ENCODE data around the gene RASA3. TPM values are rescaled to one million over a fixed set of nuclear protein-coding genes. Genes with fewer than 3 reads are reported as not detected.

The RASA3 gene
- total RNA-seq, 1 donor from 2014 or later, result 29.9 TPM

DNA sequence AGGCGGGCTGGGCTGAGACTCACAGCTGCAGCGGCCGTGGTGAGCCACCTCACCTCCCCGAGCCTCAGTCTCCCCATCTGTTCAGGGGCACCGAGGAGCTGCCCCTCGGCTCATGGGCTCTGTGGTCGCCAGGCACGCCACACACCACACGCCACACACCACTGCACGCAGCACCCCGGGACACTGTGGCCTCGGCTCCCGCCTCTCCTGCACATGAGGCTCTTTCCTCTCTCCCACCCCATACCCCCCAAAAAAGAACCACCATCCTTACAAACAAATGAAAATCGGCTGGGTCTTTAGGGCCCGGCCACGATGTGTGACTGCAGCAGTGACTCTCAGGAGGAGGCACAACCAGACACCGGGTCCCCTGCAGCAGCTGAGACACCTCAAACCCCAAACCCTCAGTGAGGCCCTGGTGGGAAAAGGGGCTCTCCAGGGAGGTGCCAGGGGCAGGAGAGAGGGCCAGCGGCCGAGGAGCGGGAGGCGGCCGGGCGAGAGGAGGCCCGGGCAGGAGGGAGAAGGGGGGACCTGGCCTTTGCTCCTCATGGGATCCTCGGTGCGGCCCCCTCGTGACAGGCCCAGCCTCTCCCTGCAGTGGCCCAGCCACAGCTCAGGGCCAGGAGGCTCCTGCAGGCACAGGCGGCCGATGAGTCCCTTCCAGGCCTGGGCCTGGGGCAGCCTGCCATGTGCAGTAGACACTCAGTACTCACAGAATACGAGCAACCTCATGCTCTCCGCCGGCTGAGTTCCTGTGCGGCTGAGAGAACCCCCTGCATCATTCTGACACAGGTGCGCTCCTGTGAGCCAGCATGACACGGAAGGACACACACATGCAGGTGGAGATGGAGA is 66.3 kb downstream of the RASA3 start:
- peaks cover 3% of the 10 kb centered on the region for H3K36me3 Mint-ChIP-seq (ENCODE audit: low read depth)
- peak; percentile 89 for DNase-seq (ENCODE audit: low spot score)
- peaks cover 74% of the 10 kb centered on the region for H3K4me1 Mint-ChIP-seq (ENCODE audit: low read depth)
- TF ChIP-seq, protein P1, sequence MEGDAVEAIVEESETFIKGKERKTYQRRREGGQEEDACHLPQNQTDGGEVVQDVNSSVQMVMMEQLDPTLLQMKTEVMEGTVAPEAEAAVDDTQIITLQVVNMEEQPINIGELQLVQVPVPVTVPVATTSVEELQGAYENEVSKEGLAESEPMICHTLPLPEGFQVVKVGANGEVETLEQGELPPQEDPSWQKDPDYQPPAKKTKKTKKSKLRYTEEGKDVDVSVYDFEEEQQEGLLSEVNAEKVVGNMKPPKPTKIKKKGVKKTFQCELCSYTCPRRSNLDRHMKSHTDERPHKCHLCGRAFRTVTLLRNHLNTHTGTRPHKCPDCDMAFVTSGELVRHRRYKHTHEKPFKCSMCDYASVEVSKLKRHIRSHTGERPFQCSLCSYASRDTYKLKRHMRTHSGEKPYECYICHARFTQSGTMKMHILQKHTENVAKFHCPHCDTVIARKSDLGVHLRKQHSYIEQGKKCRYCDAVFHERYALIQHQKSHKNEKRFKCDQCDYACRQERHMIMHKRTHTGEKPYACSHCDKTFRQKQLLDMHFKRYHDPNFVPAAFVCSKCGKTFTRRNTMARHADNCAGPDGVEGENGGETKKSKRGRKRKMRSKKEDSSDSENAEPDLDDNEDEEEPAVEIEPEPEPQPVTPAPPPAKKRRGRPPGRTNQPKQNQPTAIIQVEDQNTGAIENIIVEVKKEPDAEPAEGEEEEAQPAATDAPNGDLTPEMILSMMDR (IDR thresholded peaks at IDR 0.05), result no peak
- no peaks in the 10 kb centered on the region for H3K9me3 Mint-ChIP-seq (ENCODE audit: low read depth)
- H3K4me3 Mint-ChIP-seq (ENCODE audit: unreplicated experiment), result peak overlapping the region; percentile 72
- peak overlapping the region; percentile 100 for H3K27ac Mint-ChIP-seq (ENCODE audit: unreplicated experiment)
- no peaks in the 10 kb centered on the region for H3K27me3 Mint-ChIP-seq (ENCODE audit: low read depth)

DNA sequence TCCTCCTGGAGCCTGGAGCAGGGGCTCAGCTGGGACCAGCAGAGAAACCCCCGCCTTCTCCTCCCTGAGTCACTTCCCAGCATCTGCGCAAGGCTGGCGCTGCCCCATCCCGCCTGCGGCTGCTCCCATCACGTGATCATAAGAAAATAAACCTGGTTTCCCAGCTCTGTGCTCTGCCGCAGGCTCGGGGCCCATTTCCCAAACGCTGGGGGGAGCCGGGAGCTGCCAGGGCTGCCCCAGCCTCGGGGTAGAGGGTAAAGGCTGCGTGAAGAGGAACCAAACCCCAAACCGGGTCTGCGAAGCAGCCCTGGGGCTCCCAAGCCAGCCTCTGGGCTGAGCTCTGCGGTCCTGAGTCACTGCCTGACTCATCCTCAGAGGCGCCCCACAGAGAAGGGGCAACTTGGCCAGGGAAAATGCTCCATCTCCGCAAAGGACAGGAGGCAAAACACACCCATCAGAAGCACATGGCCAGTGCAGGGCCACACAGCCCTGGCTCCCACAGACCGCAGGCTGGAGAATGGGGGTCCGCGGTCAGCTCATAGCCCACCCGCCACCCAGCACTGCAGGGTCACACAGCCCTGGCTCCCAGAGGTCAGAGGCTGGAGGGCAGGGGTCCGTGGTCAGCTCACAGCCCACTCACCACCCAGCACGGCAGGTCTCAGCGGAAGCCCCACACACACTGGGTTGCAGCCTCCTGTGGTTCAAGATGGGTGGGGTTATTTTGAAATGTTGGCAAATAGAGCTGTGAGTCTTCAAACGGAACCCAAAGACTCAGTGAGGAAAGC is 67.1 kb downstream of the RASA3 start:
- DNase-seq (ENCODE audit: low spot score), result peak; percentile 97
- H3K27me3 Mint-ChIP-seq (ENCODE audit: low read depth), result no peaks in the 10 kb centered on the region
- TF ChIP-seq, protein P1 (IDR thresholded peaks at IDR 0.05), result peak; percentile 13
- H3K36me3 Mint-ChIP-seq (ENCODE audit: low read depth), result no peaks in the 10 kb centered on the region
- H3K4me1 Mint-ChIP-seq (ENCODE audit: low read depth), result peaks cover 71% of the 10 kb centered on the region
- peak overlapping the region; percentile 72 for H3K4me3 Mint-ChIP-seq (ENCODE audit: unreplicated experiment)
- H3K27ac Mint-ChIP-seq (ENCODE audit: unreplicated experiment), result peak overlapping the region; percentile 100
- H3K9me3 Mint-ChIP-seq (ENCODE audit: low read depth), result no peaks in the 10 kb centered on the region

DNA sequence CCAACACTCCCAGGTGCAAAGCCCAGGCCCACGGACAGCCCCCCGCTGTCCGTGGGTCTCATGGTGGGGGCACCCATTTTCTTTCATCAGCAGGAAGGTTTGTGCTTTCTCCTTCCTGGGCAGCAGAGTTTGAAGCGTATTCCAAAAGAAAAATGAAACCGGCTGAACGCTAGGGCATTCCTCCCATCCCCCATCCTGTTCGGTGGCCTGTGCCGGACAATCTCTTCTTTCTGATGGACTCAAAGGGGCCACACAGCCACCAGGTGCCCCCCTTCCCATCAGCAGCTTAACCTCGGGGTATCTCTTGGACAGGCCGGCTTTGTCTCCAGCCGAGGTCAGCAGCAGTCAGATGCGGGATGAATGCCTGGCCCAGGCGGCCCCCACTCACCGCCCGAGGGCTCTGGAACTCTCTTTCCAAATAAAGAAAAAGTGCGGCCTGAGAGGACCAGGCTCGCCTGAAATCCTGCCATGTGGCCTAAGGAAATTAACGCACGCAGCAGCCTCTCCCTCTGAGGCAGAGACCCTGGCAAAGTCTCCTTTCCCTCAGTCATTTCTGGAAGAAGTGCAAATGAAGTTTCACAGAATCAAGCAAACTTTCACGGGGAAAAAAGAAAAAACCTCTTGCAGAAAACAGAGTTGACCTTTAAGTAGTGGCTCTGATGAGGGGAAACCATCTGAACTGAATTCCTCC is 67.8 kb downstream of the RASA3 start:
- H3K4me3 Mint-ChIP-seq (ENCODE audit: unreplicated experiment), result peak overlapping the region; percentile 72
- H3K27ac Mint-ChIP-seq (ENCODE audit: unreplicated experiment), result peak overlapping the region; percentile 100
- H3K4me1 Mint-ChIP-seq (ENCODE audit: low read depth), result peaks cover 75% of the 10 kb centered on the region
- peak; percentile 79 for DNase-seq (ENCODE audit: low spot score)
- H3K27me3 Mint-ChIP-seq (ENCODE audit: low read depth), result no peaks in the 10 kb centered on the region
- H3K36me3 Mint-ChIP-seq (ENCODE audit: low read depth), result peaks cover 5% of the 10 kb centered on the region
- H3K9me3 Mint-ChIP-seq (ENCODE audit: low read depth), result no peaks in the 10 kb centered on the region
- TF ChIP-seq, protein P1 (IDR thresholded peaks at IDR 0.05), result no peak

DNA sequence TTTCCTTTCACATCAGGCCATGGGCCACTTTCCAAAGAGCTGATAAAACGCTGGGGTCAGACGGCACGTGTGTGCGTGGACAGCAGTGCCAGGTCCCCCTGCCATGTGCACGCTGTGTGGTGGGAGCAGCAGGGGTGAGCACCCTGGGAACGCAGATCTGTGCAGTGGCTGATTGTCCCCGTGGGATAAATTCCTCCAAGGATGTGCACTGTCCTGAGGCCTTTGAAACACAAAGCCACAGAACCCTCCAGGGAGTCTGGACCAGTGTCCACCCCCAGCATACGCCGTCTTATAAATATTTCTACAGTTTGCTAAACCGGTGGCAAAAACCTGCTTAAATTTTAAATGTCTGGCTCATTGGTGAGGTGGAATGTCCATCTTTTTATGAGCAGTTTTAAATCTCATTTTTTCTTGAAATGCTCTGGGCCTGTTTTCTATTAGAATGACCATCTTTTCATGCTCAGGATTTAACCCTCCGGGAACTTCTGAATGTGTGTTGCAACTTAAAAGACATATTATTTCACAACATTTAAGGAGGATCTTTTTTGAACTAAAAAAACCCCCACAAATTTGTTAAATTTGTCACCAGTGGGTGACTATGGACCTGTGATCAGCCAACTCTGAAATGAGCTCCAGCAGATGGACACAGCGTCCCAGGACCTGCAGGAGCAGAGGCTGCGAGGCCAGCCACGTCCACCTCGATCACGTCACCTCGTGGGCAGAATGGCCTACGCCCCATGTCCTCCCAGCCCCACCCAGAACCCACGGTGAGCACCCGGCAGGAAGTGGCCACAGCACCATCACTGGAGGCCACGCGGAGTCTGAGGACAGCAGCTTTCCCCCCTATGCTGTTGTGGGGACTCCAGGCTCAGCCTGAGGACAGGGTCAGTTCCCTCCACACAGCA is 68.6 kb downstream of the RASA3 start:
- Mint-ChIP-seq H3K27ac (ENCODE audit: unreplicated experiment) (peak overlapping the region; percentile 100), H3K4me1 (ENCODE audit: low read depth) (peaks cover 70% of the 10 kb centered on the region), H3K27me3 (ENCODE audit: low read depth) (no peaks in the 10 kb centered on the region), H3K9me3 (ENCODE audit: low read depth) (no peaks in the 10 kb centered on the region), H3K4me3 (ENCODE audit: unreplicated experiment) (peak overlapping the region; percentile 72), H3K36me3 (ENCODE audit: low read depth) (peaks cover 5% of the 10 kb centered on the region)
- DNase-seq (ENCODE audit: low spot score), result peak; percentile 88
- TF ChIP-seq, protein P1 (IDR thresholded peaks at IDR 0.05), result no peak

Data from chondrocyte (in vitro differentiated cells).